Panc1 (cell line): ENCODE results near the gene ACACA. TPM values are rescaled to one million over a fixed set of nuclear protein-coding genes. Genes with fewer than 3 reads are reported as not detected.

Source experiments
- ATAC-seq: fragments of 200-7000 bp; cut with Tn5 transposase; 2 replicates; pipeline ENCODE4 v1.9.1; 2020; ENCODE audit warnings: mild to moderate bottlenecking, moderate library complexity
- BruUV-seq: library from RNA; stranded (reverse); fragments of 400-500 nt; replicated peaks from 2 replicates; lab custom pipeline; 2021; lab: Mats Ljungman, UMichigan
- CTCF ChIA-PET: fragments of 300-600 bp; sonication (Branson Sonifier 250); formaldehyde crosslinking; loops from one replicate; lab custom pipeline; 2022; ENCODE audit warnings: antibody characterized with exemption; lab: Charles Lee
- POLR2A ChIA-PET: fragments of 300-600 bp; sonication (Branson Sonifier 250); formaldehyde crosslinking; loops from one replicate; lab custom pipeline; 2022; ENCODE audit warnings: antibody characterized with exemption; lab: Charles Lee
- DNase-seq: peaks from one replicate; pipeline ENCODE4 v3.0.0-alpha.2; 2010; ENCODE audit warnings: low read depth, low spot score
- H3K27ac ChIP-seq: 2 replicates; pipeline ENCODE4 v1.5.1; 2011; ENCODE audit warnings: mild to moderate bottlenecking, low read length, inconsistent platforms
- H3K27me3 ChIP-seq: fragments of 200-500 bp; sonication (Bioruptor generic); 2 replicates; pipeline ENCODE4 v1.6.0; 2014; ENCODE audit warnings: low read length, inconsistent platforms; ENCODE audit not compliant: control insufficient read depth, insufficient read depth
- H3K36me3 ChIP-seq: fragments of 200-500 bp; sonication (Bioruptor generic); 2 replicates; pipeline ENCODE4 v1.5.1; 2014; ENCODE audit warnings: inconsistent platforms, mild to moderate bottlenecking, low read length, moderate library complexity; ENCODE audit not compliant: control insufficient read depth, insufficient read depth
- H3K4me1 ChIP-seq: 2 replicates; pipeline ENCODE4 v1.5.1; 2011; ENCODE audit warnings: inconsistent platforms, mild to moderate bottlenecking, low read length, moderate library complexity; ENCODE audit not compliant: control insufficient read depth, insufficient read depth
- H3K4me3 ChIP-seq, 2 experiments: 2 replicates each; pipeline ENCODE4 v1.5.1; 2011 to 2012; ENCODE audit warnings: low read depth in 2 of 2, low read length in 2 of 2, mild to moderate bottlenecking in 2 of 2, inconsistent platforms in 1 of 2, moderate library complexity in 1 of 2
- H3K9me3 ChIP-seq: fragments of 200-500 bp; sonication (Bioruptor generic); 2 replicates; pipeline ENCODE4 v1.5.1; 2014; ENCODE audit warnings: low read depth, mild to moderate bottlenecking, inconsistent platforms, low read length, moderate library complexity; ENCODE audit not compliant: control insufficient read depth, insufficient read depth
- CTCF ChIP-seq: fragments of 450-650 bp; IDR thresholded peaks from 2 replicates; pipeline ENCODE4 v1.5.1; 2017; ENCODE audit warnings: mild to moderate bottlenecking
- POLR2AphosphoS5 ChIP-seq: IDR thresholded peaks from 2 replicates; pipeline ENCODE4 v1.6.1; 2012; ENCODE audit warnings: mild to moderate bottlenecking, low read depth, low read length, moderate library complexity
- REST ChIP-seq, 2 experiments: IDR thresholded peaks; 2 replicates each; pipeline ENCODE4 v1.6.1; 2011 to 2012; ENCODE audit warnings: low read depth in 2 of 2, control low read depth in 1 of 2, low read length in 1 of 2, mild to moderate bottlenecking in 1 of 2, moderate library complexity in 1 of 2; ENCODE audit not compliant: insufficient read depth in 1 of 2
- SIN3A ChIP-seq: IDR thresholded peaks from 2 replicates; pipeline ENCODE4 v1.6.1; 2012; ENCODE audit warnings: low read depth, mild to moderate bottlenecking, low read length, moderate library complexity, borderline replicate concordance; ENCODE audit not compliant: insufficient read depth
- TCF7L2 ChIP-seq: IDR thresholded peaks from 2 replicates; pipeline ENCODE4 v1.6.1; 2011; ENCODE audit warnings: mild to moderate bottlenecking, low read depth, low read length, inconsistent platforms
- in situ Hi-C: cut with HindIII; loops from 2 replicates; pipeline ENCODE4 v1.10.0; 2016; ENCODE audit warnings: low sequenced_read_pairs, low pct_unique_long_range_greater_than_20kb
- intact Hi-C: fragments of 100-400 bp; cut with micrococcal nuclease; formaldehyde crosslinking; loops from one replicate; pipeline ENCODE4 v1.10.0; 2022; ENCODE audit not compliant: unreplicated experiment
- total RNA-seq: library from RNA; stranded (reverse); gene quantifications from one replicate; pipeline ENCODE4 v1.2.1, GENCODE V29; 2021; ENCODE audit not compliant: unreplicated experiment

Gene ACACA
- total RNA-seq, 1 experiment from 2014 or later, result 131 TPM

GRCh38 chr17:37107406-37108083 lies 299.1 kb downstream of the ACACA start:
- Histone ChIP-seq H3K4me1 (no peaks in the 10 kb centered on the region), H3K36me3 (peaks cover 5% of the 10 kb centered on the region; the same call in 1 of the 2 replicates), H3K27ac (no peak overlapping the region), H3K4me3 (no peak overlapping the region), H3K27me3 (no peaks in the 10 kb centered on the region), H3K9me3 (no peaks in the 10 kb centered on the region)
- no peak for DNase-seq
- in situ Hi-C loops, result no loop called here
- intact Hi-C loops, result no loop called here
- CTCF ChIA-PET, result no interaction called here
- POLR2A ChIA-PET, result no interaction called here
- no peak for ATAC-seq
- TF ChIP-seq CTCF (no peak), REST (IDR thresholded peaks at IDR 0.05; ENCODE audit: insufficient read depth in 1 of 2, low read depth in 2 of 2, low read length in 1 of 2) (no peak), SIN3A (no peak), POLR2AphosphoS5 (no peak), TCF7L2 (no peak)
- no TSS peak for BruUV-seq

- no TSS peak for BruUV-seq
- Histone ChIP-seq H3K36me3 (peaks cover 10% of the 10 kb centered on the region; the same call in 1 of the 2 replicates), H3K27me3 (no peaks in the 10 kb centered on the region), H3K4me1 (no peaks in the 10 kb centered on the region), H3K4me3 (no peak overlapping the region), H3K27ac (no peak overlapping the region), H3K9me3 (no peaks in the 10 kb centered on the region)
- CTCF ChIA-PET, result no interaction called here
- ATAC-seq (no peak), DNase-seq (no peak)
- intact Hi-C loops (no loop called here), in situ Hi-C loops (no loop called here)
- TF ChIP-seq SIN3A, result no peak
- POLR2A ChIA-PET, result interaction anchor here (0.7 kb wide), 1 partner anchor 339 kb away, joined by 7 read pairs; no protein-coding TSS in a partner anchor
These were observed 300.6 kb downstream of the ACACA start for GRCh38 chr17:37106049-37106448.

- TF ChIP-seq TCF7L2 (no peak), REST (IDR thresholded peaks at IDR 0.05; ENCODE audit: insufficient read depth in 1 of 2, low read depth in 2 of 2, low read length in 1 of 2) (no peak), SIN3A (no peak), CTCF (no peak), POLR2AphosphoS5 (no peak)
- DNase-seq, result no peak
- BruUV-seq, result no TSS peak
- in situ Hi-C loops (no loop called here), intact Hi-C loops (no loop called here)
- ATAC-seq, result no peak
- Histone ChIP-seq H3K9me3 (no peaks in the 10 kb centered on the region), H3K4me3 (no peak overlapping the region), H3K36me3 (peaks cover 8% of the 10 kb centered on the region; the same call in 1 of the 2 replicates), H3K27ac (no peak overlapping the region), H3K27me3 (no peaks in the 10 kb centered on the region), H3K4me1 (no peaks in the 10 kb centered on the region)
- CTCF ChIA-PET, result no interaction called here
- POLR2A ChIA-PET, result no interaction called here
These were observed 303.4 kb downstream of the ACACA start for GRCh38 chr17:37103231-37103630.
